ENCODE measurements around the gene C3orf20. TPM values are rescaled to one million over a fixed set of nuclear protein-coding genes. Genes with fewer than 3 reads are reported as not detected.

Gene C3orf20
- total RNA-seq, 1 donor from 2014 or later: not detected

- intact Hi-C loops (cut with DNase I): no loop called here
Observed at GRCh38 chr3:14680115-14680514, 5.2 kb downstream of the C3orf20 start.

GRCh38 chr3:14680716-14681115 lies 5.8 kb downstream of the C3orf20 start:
- H3K27me3 ChIP-seq: no peaks in the 10 kb centered on the region
- no peak for TF ChIP-seq CTCF (IDR thresholded peaks at IDR 0.05)
- H3K4me3 ChIP-seq: no peak overlapping the region
- H3K27ac ChIP-seq: no peak overlapping the region
- intact Hi-C loops (cut with DNase I): no loop called here
- no peak for DNase-seq (ENCODE audit: low spot score in 2 of 2)
- H3K9me3 ChIP-seq: no peaks in the 10 kb centered on the region
- H3K4me1 ChIP-seq: no peaks in the 10 kb centered on the region
- no peaks in the 10 kb centered on the region for H3K36me3 ChIP-seq

More at GRCh38 chr3:14680115-14680514, 5.2 kb downstream of the C3orf20 start:
- Histone ChIP-seq H3K4me1 (no peaks in the 10 kb centered on the region), H3K36me3 (no peaks in the 10 kb centered on the region), H3K27me3 (no peaks in the 10 kb centered on the region), H3K27ac (no peak overlapping the region), H3K4me3 (no peak overlapping the region), H3K9me3 (no peaks in the 10 kb centered on the region)
- DNase-seq (ENCODE audit: low spot score in 2 of 2): no peak
- no peak for TF ChIP-seq CTCF (IDR thresholded peaks at IDR 0.05)

DNA sequence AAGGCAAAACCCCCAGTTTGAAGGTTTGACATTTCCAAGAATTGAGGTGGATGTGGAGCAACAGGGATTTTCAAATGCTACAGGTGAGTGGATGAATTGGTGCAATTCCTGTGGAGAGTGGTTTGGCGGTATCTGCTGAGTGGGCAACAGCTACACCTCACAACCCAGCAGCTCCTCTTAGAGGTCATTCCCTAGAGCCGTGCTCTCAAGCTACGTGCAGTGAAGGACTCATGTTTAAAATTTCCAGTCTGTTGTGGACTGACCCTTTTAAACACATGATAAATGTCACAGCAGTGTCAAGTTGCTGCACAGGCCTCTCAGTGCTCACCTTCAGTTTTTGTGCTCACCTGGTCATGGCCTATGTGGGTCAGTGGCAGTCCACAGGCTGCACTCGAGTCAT lies 9.5 kb downstream of the C3orf20 start:
- Histone ChIP-seq H3K27ac (no peak overlapping the region), H3K36me3 (no peaks in the 10 kb centered on the region), H3K27me3 (no peaks in the 10 kb centered on the region), H3K9me3 (no peaks in the 10 kb centered on the region), H3K4me1 (no peaks in the 10 kb centered on the region), H3K4me3 (no peak overlapping the region)
- no peak for TF ChIP-seq CTCF (IDR thresholded peaks at IDR 0.05)
- no peak for DNase-seq (ENCODE audit: low spot score in 2 of 2)
- intact Hi-C loops (cut with DNase I): no loop called here

DNA sequence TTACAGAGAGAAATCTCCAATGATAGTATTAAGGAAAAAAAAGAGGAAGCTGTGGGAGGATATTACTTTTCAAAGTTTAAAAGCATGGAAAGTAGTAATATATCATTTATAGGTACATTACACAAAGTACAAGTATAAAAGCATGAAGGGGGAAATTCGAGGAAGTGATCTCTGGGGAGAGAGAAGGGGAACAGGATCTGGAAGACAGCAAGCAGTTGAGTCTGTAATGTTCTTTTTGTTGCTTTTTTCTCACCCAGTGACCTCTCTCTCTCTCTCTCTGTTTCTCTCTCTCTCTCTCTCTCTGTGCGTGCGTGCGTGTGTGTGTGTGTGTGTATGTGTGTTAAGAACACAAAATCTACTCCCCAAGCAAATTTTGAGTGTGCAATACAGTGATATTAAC lies 10.2 kb downstream of the C3orf20 start:
- no peak overlapping the region for H3K27ac ChIP-seq
- intact Hi-C loops (cut with DNase I): no loop called here
- no peaks in the 10 kb centered on the region for H3K36me3 ChIP-seq
- no peak overlapping the region for H3K4me3 ChIP-seq
- DNase-seq (ENCODE audit: low spot score in 2 of 2): no peak
- no peaks in the 10 kb centered on the region for H3K9me3 ChIP-seq
- H3K4me1 ChIP-seq: no peaks in the 10 kb centered on the region
- TF ChIP-seq CTCF (IDR thresholded peaks at IDR 0.05): no peak
- H3K27me3 ChIP-seq: no peaks in the 10 kb centered on the region

- no peak overlapping the region for H3K27ac ChIP-seq
- no peak for TF ChIP-seq CTCF (IDR thresholded peaks at IDR 0.05)
- H3K9me3 ChIP-seq: no peaks in the 10 kb centered on the region
- intact Hi-C loops (cut with DNase I): no loop called here
- H3K36me3 ChIP-seq: no peaks in the 10 kb centered on the region
- no peak for DNase-seq (ENCODE audit: low spot score in 2 of 2)
- no peak overlapping the region for H3K4me3 ChIP-seq
- no peaks in the 10 kb centered on the region for H3K27me3 ChIP-seq
- no peaks in the 10 kb centered on the region for H3K4me1 ChIP-seq
Observed at GRCh38 chr3:14687360-14687759, 12.4 kb downstream of the C3orf20 start.

- TF ChIP-seq CTCF (IDR thresholded peaks at IDR 0.05): no peak
- Histone ChIP-seq H3K36me3 (no peaks in the 10 kb centered on the region), H3K27me3 (no peaks in the 10 kb centered on the region), H3K4me1 (no peaks in the 10 kb centered on the region), H3K9me3 (peaks cover 0 to 6% of the 10 kb centered on the region in 2 donors), H3K27ac (no peak overlapping the region), H3K4me3 (no peak overlapping the region)
- DNase-seq (ENCODE audit: low spot score in 2 of 2): no peak
- intact Hi-C loops (cut with DNase I): no loop called here
Observed at GRCh38 chr3:14688525-14688924, 13.6 kb downstream of the C3orf20 start.

All from ascending aorta (tissue), 2 donors.